ENCODE results near the gene STK33. TPM values are rescaled to one million over a fixed set of nuclear protein-coding genes. Genes with fewer than 3 reads are reported as not detected.

The STK33 gene
- total RNA-seq, 1 experiment from 2014 or later, result 19.5 TPM

DNA sequence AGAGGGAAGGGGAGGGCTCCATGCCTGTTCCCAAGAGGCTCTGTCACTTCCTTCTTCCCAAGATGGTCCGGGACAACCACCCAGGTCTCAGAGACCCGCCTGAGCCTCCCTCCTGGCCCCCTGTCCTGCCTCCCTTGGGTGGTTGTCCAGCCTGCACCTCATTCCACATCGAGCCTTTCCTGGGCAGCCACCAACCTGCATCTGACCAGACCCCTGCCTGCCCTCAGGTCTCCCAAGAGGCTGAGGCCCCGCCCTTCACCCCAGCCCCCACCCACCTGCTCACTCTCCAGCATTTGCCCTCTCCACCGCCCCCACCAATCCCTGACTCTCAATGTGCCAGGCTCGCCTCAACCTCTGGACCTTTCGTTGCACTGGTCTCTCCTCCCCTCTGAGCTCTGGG is 232.8 kb downstream of the STK33 start:
- no peak overlapping the region for H3K9ac ChIP-seq (ENCODE audit: extremely low read depth, insufficient read length, low read length)
- H3K27ac ChIP-seq (ENCODE audit: insufficient read length, low read depth, low read length), result no peak overlapping the region
- H3K9me3 Mint-ChIP-seq, result no peaks in the 10 kb centered on the region
- H4K8ac ChIP-seq (replicated peaks; ENCODE audit: insufficient read length, low read depth, low read length), result no peak overlapping the region
- H3K36me3 Mint-ChIP-seq (ENCODE audit: insufficient read depth in 1 of 3, low read depth in 3 of 3), result no peaks in the 10 kb centered on the region
- H3K9me3 ChIP-seq (ENCODE audit: control insufficient read depth, low read depth, low read length), result no peaks in the 10 kb centered on the region
- no peak overlapping the region for H3K4ac ChIP-seq (ENCODE audit: low read depth, low read length)
- TF ChIP-seq CTCF (conservative IDR thresholded peaks at IDR 0.05), result no peak
- H3T11ph ChIP-seq (ENCODE audit: low read length), result no peak overlapping the region
- no peak overlapping the region for H2AK5ac ChIP-seq (ENCODE audit: insufficient read length, low read length)
- no peak overlapping the region for H4K5ac ChIP-seq (ENCODE audit: insufficient read length, low read depth, low read length)
- no peak overlapping the region for H2BK15ac ChIP-seq (ENCODE audit: low read depth, low read length)
- no peaks in the 10 kb centered on the region for H3K79me2 ChIP-seq (ENCODE audit: insufficient read depth, low read length)
- no peak overlapping the region for H3K4me3 Mint-ChIP-seq
- no peak overlapping the region for H3K4me2 ChIP-seq (ENCODE audit: insufficient read depth, insufficient read length, low read length)
- no peak overlapping the region for H2AFZ ChIP-seq (ENCODE audit: low read length)
- no peak overlapping the region for H2BK120ac ChIP-seq (ENCODE audit: low read depth, low read length, poor library complexity, severe bottlenecking)
- no peak overlapping the region for H3K14ac ChIP-seq (ENCODE audit: insufficient read depth, low read length)
- no peak overlapping the region for H2BK5ac ChIP-seq (ENCODE audit: insufficient read length, low read length)
- no peaks in the 10 kb centered on the region for H3K79me1 ChIP-seq (ENCODE audit: insufficient read depth, low read depth, low read length, poor library complexity, severe bottlenecking)
- H3K4me1 Mint-ChIP-seq, result peaks cover 8 to 23% of the 10 kb centered on the region in 2 experiments
- H3K23me2 ChIP-seq (ENCODE audit: insufficient read length, low read depth, low read length, poor library complexity, severe bottlenecking), result no peaks in the 10 kb centered on the region
- H3K56ac ChIP-seq (ENCODE audit: insufficient read length, low read depth, low read length), result no peak overlapping the region
- no peaks in the 10 kb centered on the region for H3K4me1 ChIP-seq (ENCODE audit: insufficient read depth, low read length)
- no peak overlapping the region for H3K18ac ChIP-seq (ENCODE audit: insufficient read length, low read depth, low read length)
- DNase-seq, result no peak
- H2BK12ac ChIP-seq (ENCODE audit: insufficient read length, low read depth, low read length), result no peak overlapping the region
- no CpG with 5 or more reads among the region's 7 CpGs for WGBS (ENCODE audit: extremely low coverage, insufficient read length, low lambda C conversion rate)
- H4K20me1 ChIP-seq (ENCODE audit: control insufficient read depth, insufficient read depth, insufficient read length), result no peaks in the 10 kb centered on the region
- no peak overlapping the region for H4K91ac ChIP-seq (ENCODE audit: insufficient read length, low read depth, low read length)
- no peaks in the 10 kb centered on the region; the same call in 1 of the 2 replicates for H3K27me3 Mint-ChIP-seq (ENCODE audit: low read depth)
- no peak overlapping the region for H2BK20ac ChIP-seq (ENCODE audit: low read depth, low read length, poor library complexity, severe bottlenecking)
- H3K23ac ChIP-seq (ENCODE audit: insufficient read length, low read depth, low read length), result no peak overlapping the region
- H3K27ac Mint-ChIP-seq, result peak overlapping the region in 1 of 3 experiments; percentile 10; a peak in 1 of 7 replicates
- no peaks in the 10 kb centered on the region for H3K27me3 ChIP-seq (ENCODE audit: insufficient read depth, low read length)

Data from H9 (cell line).